GM12878 (cell line): ENCODE measurements around the gene WWC2. TPM values are rescaled to one million over a fixed set of nuclear protein-coding genes. Genes with fewer than 3 reads are reported as not detected.

Experiments
- ATAC-seq: fragments of 200-7000 bp; cut with Tn5 transposase; 3 replicates; pipeline ENCODE4 v1.9.1; 2020; ENCODE audit warnings: mild to moderate bottlenecking, moderate library complexity
- BruUV-seq: library from RNA; stranded (reverse); fragments of 400-500 nt; replicated peaks from 2 replicates; lab custom pipeline; 2021; lab: Mats Ljungman, UMichigan
- CTCF ChIA-PET: fragments of 300-600 bp; sonication (Branson Sonifier 250); formaldehyde crosslinking; extraction: SDS; loops from one replicate; lab custom pipeline; 2021; ENCODE audit warnings: inconsistent platforms; lab: Yijun Ruan, JAX
- POLR2A ChIA-PET: fragments of 350-600 bp; formaldehyde crosslinking; extraction: SDS; loops from one replicate; lab custom pipeline; 2021; ENCODE audit warnings: inconsistent platforms; lab: Charles Lee
- RAD21 ChIA-PET: fragments of 300-600 bp; sonication (Branson Sonifier 250); formaldehyde crosslinking; loops from one replicate; lab custom pipeline; 2023; ENCODE audit warnings: antibody characterized with exemption; ENCODE audit not compliant: unreplicated experiment; lab: Charles Lee
- SMC1A ChIA-PET: fragments of 300-600 bp; sonication (Branson Sonifier 250); formaldehyde crosslinking; loops from one replicate; lab custom pipeline; 2023; ENCODE audit not compliant: unreplicated experiment, uncharacterized antibody; lab: Charles Lee
- DNase-seq: peaks from one replicate; pipeline ENCODE4 v3.0.0-alpha.2; 2011; ENCODE audit warnings: low read depth, low spot score
- FAIRE-seq: peaks from 3 replicates; lab custom pipeline; 2011; peaks lifted over from hg19 to GRCh38; lab: Jason Lieb, UNC
- H2AFZ ChIP-seq: 2 replicates; pipeline ENCODE4 v1.6.0; 2011; ENCODE audit warnings: low read depth, low read length, control low read depth; ENCODE audit not compliant: control insufficient read depth
- H3K27ac ChIP-seq: 2 replicates; pipeline ENCODE4 v1.5.1; 2011; ENCODE audit warnings: control low read depth; ENCODE audit not compliant: control insufficient read depth, insufficient read depth
- H3K27me3 ChIP-seq, 2 experiments: replicated peaks in 1 of 2; 2 replicates each; pipeline versions ENCODE4 v1.6.0 to v1.6.1; 2011; ENCODE audit warnings: low read length in 1 of 2; ENCODE audit not compliant: control insufficient read depth in 2 of 2, insufficient read depth in 2 of 2
- H3K36me3 ChIP-seq, 2 experiments: 2 replicates each; pipeline ENCODE4 v1.5.1; 2011; ENCODE audit warnings: low read length in 1 of 2; ENCODE audit not compliant: control insufficient read depth in 2 of 2, insufficient read depth in 2 of 2
- H3K4me1 ChIP-seq: 2 replicates; pipeline ENCODE4 v1.6.1; 2011; ENCODE audit warnings: mild to moderate bottlenecking, low read length, moderate library complexity, mixed read lengths; ENCODE audit not compliant: control insufficient read depth, insufficient read depth
- H3K4me2 ChIP-seq: 2 replicates; pipeline ENCODE4 v1.6.0; 2011; ENCODE audit warnings: control low read depth; ENCODE audit not compliant: control insufficient read depth, insufficient read depth
- H3K4me3 ChIP-seq: fragments of 200-600 bp; sonication (generic); 2 replicates; pipeline ENCODE4 v1.5.1; 2016
- H3K79me2 ChIP-seq: 2 replicates; pipeline ENCODE4 v1.6.0; 2011; ENCODE audit warnings: low read length; ENCODE audit not compliant: control insufficient read depth, insufficient read depth
- H3K9ac ChIP-seq: 2 replicates; pipeline ENCODE4 v1.8.0; 2011; ENCODE audit warnings: low read length, control low read depth, mixed read lengths; ENCODE audit not compliant: control insufficient read depth, insufficient read depth
- H3K9me3 ChIP-seq: replicated peaks from 3 replicates; pipeline ENCODE4 v1.5.1; 2011; ENCODE audit warnings: mild to moderate bottlenecking, low read length; ENCODE audit not compliant: control insufficient read depth, insufficient read depth
- H4K20me1 ChIP-seq: 2 replicates; pipeline ENCODE4 v1.6.0; 2011; ENCODE audit not compliant: control insufficient read depth, insufficient read depth
- ATF7 ChIP-seq: fragments of 450-650 bp; IDR thresholded peaks from 2 replicates; pipeline ENCODE4 v1.6.1; 2016; ENCODE audit warnings: low read depth, mild to moderate bottlenecking
- BMI1 ChIP-seq: fragments of 450-650 bp; IDR thresholded peaks from 2 replicates; pipeline ENCODE4 v1.6.1; 2016; ENCODE audit warnings: mild to moderate bottlenecking, moderate library complexity, borderline replicate concordance
- EP300 ChIP-seq, 2 experiments: fragments of 150-350 bp in 1 of 2; IDR thresholded peaks; 2 replicates each; pipeline ENCODE4 v1.6.1; 2011 to 2012; ENCODE audit warnings: low read depth in 2 of 2, low read length in 2 of 2, borderline replicate concordance in 1 of 2, improper control_type of control experiment in 1 of 2, inconsistent platforms in 1 of 2; ENCODE audit not compliant: control insufficient read depth in 1 of 2
- EZH2 ChIP-seq: IDR thresholded peaks from 2 replicates; pipeline ENCODE4 v1.6.1; 2012; ENCODE audit warnings: low read depth, mild to moderate bottlenecking, control low read depth, inconsistent platforms, low read length, borderline replicate concordance; ENCODE audit not compliant: control insufficient read depth
- HDAC6 ChIP-seq: fragments of 200-600 bp; sonication (generic); IDR thresholded peaks from one replicate; pipeline ENCODE4 v1.8.0; 2017; ENCODE audit warnings: antibody characterized with exemption; ENCODE audit not compliant: unreplicated experiment
- JUND ChIP-seq: IDR thresholded peaks from 2 replicates; pipeline ENCODE4 v1.6.1; 2012; ENCODE audit warnings: low read depth, mild to moderate bottlenecking, low read length, improper control_type of control experiment, moderate library complexity
- MAX ChIP-seq: IDR thresholded peaks from 2 replicates; pipeline ENCODE4 v1.6.1; 2012; ENCODE audit warnings: low read depth, low read length, improper control_type of control experiment
- NFYA ChIP-seq: IDR thresholded peaks from 2 replicates; pipeline ENCODE4 v1.6.1; 2011; ENCODE audit warnings: low read depth, mild to moderate bottlenecking, low read length, improper control_type of control experiment, borderline replicate concordance
- NR2C2 ChIP-seq: IDR thresholded peaks from 2 replicates; pipeline ENCODE4 v1.6.1; 2011; ENCODE audit warnings: borderline replicate concordance, low read depth; ENCODE audit not compliant: control insufficient read depth, insufficient read length
- NR2F1 ChIP-seq: fragments of 450-650 bp; conservative IDR thresholded peaks from 2 replicates; pipeline ENCODE4 v1.6.1; 2017; ENCODE audit warnings: mild to moderate bottlenecking
- POU2F2 ChIP-seq: IDR thresholded peaks from 3 replicates; pipeline ENCODE4 v1.6.1; 2011; ENCODE audit warnings: low read depth, mild to moderate bottlenecking, low read length, borderline replicate concordance
- RELB ChIP-seq: fragments of 450-650 bp; IDR thresholded peaks from 2 replicates; pipeline ENCODE4 v1.6.1; 2017; ENCODE audit warnings: low read depth, mild to moderate bottlenecking, moderate library complexity
- RUNX3 ChIP-seq: IDR thresholded peaks from 2 replicates; pipeline ENCODE4 v1.6.1; 2012; ENCODE audit warnings: low read length, inconsistent platforms
- SIN3A ChIP-seq: IDR thresholded peaks from 2 replicates; pipeline ENCODE4 v1.6.1; 2012; ENCODE audit warnings: low read depth, low read length, improper control_type of control experiment
- SIX5 ChIP-seq: IDR thresholded peaks from 2 replicates; pipeline ENCODE4 v1.6.1; 2011; ENCODE audit warnings: mild to moderate bottlenecking, low read depth, low read length, moderate library complexity; ENCODE audit not compliant: severe bottlenecking
- SUPT20H ChIP-seq: IDR thresholded peaks from 2 replicates; pipeline ENCODE4 v1.6.1; 2011; ENCODE audit warnings: low read depth, mild to moderate bottlenecking, low read length, moderate library complexity, borderline replicate concordance; ENCODE audit not compliant: control insufficient read depth
- TBL1XR1 ChIP-seq: IDR thresholded peaks from 2 replicates; pipeline ENCODE4 v1.6.1; 2012; ENCODE audit warnings: low read depth, low read length, improper control_type of control experiment
- TCF3 ChIP-seq: IDR thresholded peaks from 2 replicates; pipeline ENCODE4 v1.6.1; 2012; ENCODE audit warnings: low read depth, mild to moderate bottlenecking, low read length, borderline replicate concordance; ENCODE audit not compliant: insufficient read depth
- USF1 ChIP-seq: IDR thresholded peaks from 2 replicates; pipeline ENCODE4 v1.6.1; 2011; ENCODE audit warnings: borderline replicate concordance, low read depth, mild to moderate bottlenecking, moderate library complexity, mixed read lengths, low read length; ENCODE audit not compliant: insufficient read depth; ENCODE audit errors: extremely low read length
- WGBS: methylation state at CpG from one replicate; pipeline ENCODE4 v1.1.6; 2016; ENCODE audit warnings: low lambda C conversion rate; ENCODE audit not compliant: insufficient replicate concordance, insufficient coverage; ENCODE audit errors: missing lambda C conversion rate; 5-methylcytosine and 5-hydroxymethylcytosine counted together
- in situ Hi-C: fragments of 300-500 bp; cut with MboI; formaldehyde crosslinking; loops from 9 replicates; pipeline ENCODE4 v1.14.3; 2018; ENCODE audit warnings: mixed read lengths
- intact Hi-C: fragments of 100-400 bp; cut with micrococcal nuclease; formaldehyde crosslinking; loops from one replicate; pipeline ENCODE4 v1.14.2; 2022; ENCODE audit not compliant: unreplicated experiment
- polyA plus RNA-seq, 11 experiments: library from polyadenylated mRNA; depleted of rRNA in 4 of 11; unstranded in 6 of 11; stranded (reverse) in 5 of 11; fragments of >200 nt; fragmentation: Nextera tagmentation in 4 of 11; fragmentation: Illumina TruSeq in 1 of 11; extraction: Ambion mirVana in 4 of 11; extraction: Trizol in 1 of 11; gene quantifications; 1 replicate in 1 of 11; 2 replicates in 10 of 11; pipeline versions ENCODE4 v1.2.1 to v1.2.3, GENCODE V29; 2011 to 2016; ENCODE audit warnings: inconsistent platforms in 2 of 11, missing spikeins in 2 of 11, low read depth in 1 of 11
- total RNA-seq, 4 experiments: library from RNA; depleted of rRNA in 3 of 4; stranded (reverse); fragments of >200 nt in 3 of 4; fragmentation: Illumina TruSeq in 1 of 4; extraction: Trizol in 1 of 4; gene quantifications; 2 replicates each; pipeline versions ENCODE4 v1.2.1 to v1.2.3, GENCODE V29; 2013 to 2021

WWC2 gene
- total and polyA plus RNA-seq, 10 of the 15 experiments (the other 5 are each of a cell fraction or from before 2014, with no cell fraction given), result 0.02 to 0.72 (median 0.06) TPM; not detected in 3

- no peak for TF ChIP-seq RELB
Observed at GRCh38 chr4:183320211-183321059, 221.4 kb downstream of the WWC2 start, which contains the start of gene CLDN22 (continued).

- ChIA-PET RAD21 (no interaction called here), POLR2A (no interaction called here), SMC1A (interaction anchor here (0.8 kb wide), 1 partner anchor 34 kb away, joined by 4 read pairs; no protein-coding TSS in a partner anchor), CTCF (no interaction called here)
- no peak overlapping the region for H2AFZ ChIP-seq
- no peaks in the 10 kb centered on the region for H4K20me1 ChIP-seq
- no peak overlapping the region for H3K27ac ChIP-seq
- H3K4me3 ChIP-seq, result no peak overlapping the region
- intact Hi-C loops (no loop called here), in situ Hi-C loops (no loop called here)
- no TSS peak for BruUV-seq
- H3K9me3 ChIP-seq, result no peaks in the 10 kb centered on the region; the same call in 2 of the 3 replicates
- ATAC-seq, result peak; percentile 59
- no peaks in the 10 kb centered on the region for H3K4me1 ChIP-seq
- H3K36me3 ChIP-seq, result no peaks in the 10 kb centered on the region
- WGBS, result 48% methylated on average over 2 of the region's 2 CpGs
- no peak overlapping the region for H3K9ac ChIP-seq
- H3K4me2 ChIP-seq, result no peak overlapping the region
- H3K79me2 ChIP-seq, result no peaks in the 10 kb centered on the region
- no peak for FAIRE-seq
- no peak for DNase-seq
- no peaks in the 10 kb centered on the region for H3K27me3 ChIP-seq
- TF ChIP-seq MAX, result no peak
- no peak for TF ChIP-seq EZH2
- no peak for TF ChIP-seq RUNX3
- TF ChIP-seq USF1, result no peak
- 0 out of 2 replicates have a peak, but pooled peaks have one; percentile 34 for TF ChIP-seq ATF7
- no peak for TF ChIP-seq JUND
- no peak for TF ChIP-seq TBL1XR1
- TF ChIP-seq SUPT20H, result no peak
- TF ChIP-seq SIX5, result no peak
- TF ChIP-seq SIN3A, result no peak
- TF ChIP-seq HDAC6, result no peak
- no peak for TF ChIP-seq NR2C2
- 0 out of 4 replicates have a peak, but pooled peaks of 1 of the 2 experiments have one; percentile 30 for TF ChIP-seq EP300 (IDR thresholded peaks at IDR 0.05; ENCODE audit: borderline replicate concordance in 1 of 2, control insufficient read depth in 1 of 2, low read depth in 2 of 2, low read length in 2 of 2)
- no peak for TF ChIP-seq BMI1
- no peak for TF ChIP-seq NFYA
- no peak for TF ChIP-seq POU2F2
- TF ChIP-seq NR2F1, result 0 out of 2 replicates have a peak, but pooled peaks have one; percentile 48
- no peak for TF ChIP-seq TCF3
Observed at GRCh38 chr4:183321079-183321478, 222.0 kb downstream of the WWC2 start.
